Measurements from ENCODE around the gene ZFYVE27.
A peak's percentile ranks its signal among the peaks of the same experiment; 100 is the strongest.

Gene ZFYVE27

GRCh38 chr10:97724341-97724941 is 12.5 kb upstream of the ZFYVE27 start:
- no peak overlapping the region for H3K27ac Mint-ChIP-seq
- H3K4me1 Mint-ChIP-seq (ENCODE audit: low read depth) = peaks cover 8% of the 10 kb centered on the region
- no peak overlapping the region for H3K4me3 Mint-ChIP-seq
- no peaks in the 10 kb centered on the region for H3K9me3 Mint-ChIP-seq
- no peaks in the 10 kb centered on the region for H3K36me3 Mint-ChIP-seq (ENCODE audit: low read depth)
- peaks cover 5% of the 10 kb centered on the region for H3K27me3 Mint-ChIP-seq (ENCODE audit: low read depth)

- H3K36me3 Mint-ChIP-seq (ENCODE audit: low read depth) = no peaks in the 10 kb centered on the region
- no peak overlapping the region for H3K27ac Mint-ChIP-seq
These were observed 10.2 kb upstream of the ZFYVE27 start for GRCh38 chr10:97726636-97727178.

DNA sequence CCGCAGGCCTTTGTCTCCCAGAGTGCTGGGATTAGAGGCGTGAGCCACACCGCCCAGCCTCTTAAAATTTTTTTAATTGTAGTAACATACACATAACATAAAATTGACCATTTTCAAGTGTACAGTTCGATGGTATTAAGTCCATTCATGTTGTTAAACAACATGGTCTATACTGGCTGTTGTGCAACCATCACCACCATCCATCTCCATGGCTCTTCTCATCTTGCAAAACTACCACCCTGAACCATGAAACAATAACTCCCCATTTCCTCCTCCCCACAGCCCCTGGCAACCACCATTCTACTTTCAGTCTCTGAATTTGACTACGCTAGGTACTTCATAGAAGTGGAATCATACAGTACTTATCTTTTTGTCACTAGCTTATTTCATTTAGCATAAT is 7.9 kb upstream of the ZFYVE27 start:
- Mint-ChIP-seq H3K9me3 (no peaks in the 10 kb centered on the region), H3K36me3 (ENCODE audit: low read depth) (no peaks in the 10 kb centered on the region), H3K4me1 (ENCODE audit: low read depth) (peaks cover 7% of the 10 kb centered on the region), H3K27me3 (ENCODE audit: low read depth) (peaks cover 5% of the 10 kb centered on the region), H3K4me3 (no peak overlapping the region), H3K27ac (no peak overlapping the region)

More at GRCh38 chr10:97726636-97727178, 10.2 kb upstream of the ZFYVE27 start:
- H3K4me3 Mint-ChIP-seq = no peak overlapping the region
- H3K9me3 Mint-ChIP-seq = no peaks in the 10 kb centered on the region
- peaks cover 5% of the 10 kb centered on the region for H3K27me3 Mint-ChIP-seq (ENCODE audit: low read depth)
- H3K4me1 Mint-ChIP-seq (ENCODE audit: low read depth) = peaks cover 8% of the 10 kb centered on the region

GRCh38 chr10:97731346-97732051 is 5.4 kb upstream of the ZFYVE27 start:
- Mint-ChIP-seq H3K4me3 (no peak overlapping the region), H3K9me3 (no peaks in the 10 kb centered on the region), H3K4me1 (ENCODE audit: low read depth) (peaks cover 6% of the 10 kb centered on the region), H3K27ac (no peak overlapping the region), H3K36me3 (ENCODE audit: low read depth) (no peaks in the 10 kb centered on the region), H3K27me3 (ENCODE audit: low read depth) (no peaks in the 10 kb centered on the region)

GRCh38 chr10:97732052-97732359 is 4.9 kb upstream of the ZFYVE27 start:
- Mint-ChIP-seq H3K27ac (no peak overlapping the region), H3K4me1 (ENCODE audit: low read depth) (peaks cover 7% of the 10 kb centered on the region), H3K4me3 (no peak overlapping the region), H3K27me3 (ENCODE audit: low read depth) (no peaks in the 10 kb centered on the region), H3K36me3 (ENCODE audit: low read depth) (peaks cover 2% of the 10 kb centered on the region), H3K9me3 (no peaks in the 10 kb centered on the region)

GRCh38 chr10:97733256-97733655 is 3.7 kb upstream of the ZFYVE27 start:
- Mint-ChIP-seq H3K27me3 (ENCODE audit: low read depth) (no peaks in the 10 kb centered on the region), H3K27ac (no peak overlapping the region), H3K4me3 (no peak overlapping the region), H3K4me1 (ENCODE audit: low read depth) (peaks cover 15% of the 10 kb centered on the region), H3K36me3 (ENCODE audit: low read depth) (peaks cover 5% of the 10 kb centered on the region), H3K9me3 (no peaks in the 10 kb centered on the region)

GRCh38 chr10:97734021-97734420 is 2.9 kb upstream of the ZFYVE27 start:
- H3K27me3 Mint-ChIP-seq (ENCODE audit: low read depth) = no peaks in the 10 kb centered on the region
- H3K36me3 Mint-ChIP-seq (ENCODE audit: low read depth) = peaks cover 5% of the 10 kb centered on the region
- H3K4me1 Mint-ChIP-seq (ENCODE audit: low read depth) = peaks cover 18% of the 10 kb centered on the region
- H3K27ac Mint-ChIP-seq = no peak overlapping the region
- no peak overlapping the region for H3K4me3 Mint-ChIP-seq
- no peaks in the 10 kb centered on the region for H3K9me3 Mint-ChIP-seq

DNA sequence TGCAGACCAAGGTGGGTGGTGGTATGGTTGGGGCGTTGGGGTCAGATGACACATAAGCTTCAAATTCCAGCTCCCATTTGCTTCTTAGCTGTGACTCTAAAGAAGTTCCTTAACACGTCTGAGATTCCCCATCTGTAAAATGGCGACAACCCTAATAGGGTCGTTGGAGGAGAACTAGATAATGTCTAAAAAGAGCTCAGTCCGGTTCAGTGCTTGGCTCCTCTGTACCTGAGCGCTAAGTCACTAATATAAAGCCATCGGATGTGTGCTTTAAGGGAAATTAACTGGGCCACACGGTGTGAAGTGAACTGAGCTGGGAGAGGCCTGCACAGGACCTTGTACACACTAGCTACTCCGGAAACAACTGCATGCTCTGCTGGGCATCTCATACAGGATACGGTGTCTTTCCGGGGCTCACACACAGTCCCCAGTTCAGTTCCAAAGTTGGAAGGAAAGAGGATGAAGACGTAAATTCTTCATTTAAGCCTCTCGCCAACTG is 476 bp upstream of the ZFYVE27 start:
- Mint-ChIP-seq H3K4me3 (peak overlapping the region; percentile 92), H3K27ac (peak overlapping the region; percentile 99), H3K36me3 (ENCODE audit: low read depth) (peaks cover 19% of the 10 kb centered on the region), H3K9me3 (no peaks in the 10 kb centered on the region), H3K4me1 (ENCODE audit: low read depth) (peaks cover 25% of the 10 kb centered on the region), H3K27me3 (ENCODE audit: low read depth) (no peaks in the 10 kb centered on the region)

- H3K36me3 Mint-ChIP-seq (ENCODE audit: low read depth) = peaks cover 23% of the 10 kb centered on the region
- no peaks in the 10 kb centered on the region for H3K27me3 Mint-ChIP-seq (ENCODE audit: low read depth)
- H3K4me3 Mint-ChIP-seq = peak overlapping the region; percentile 92
- peak overlapping the region; percentile 99 for H3K27ac Mint-ChIP-seq
- H3K9me3 Mint-ChIP-seq = no peaks in the 10 kb centered on the region
- H3K4me1 Mint-ChIP-seq (ENCODE audit: low read depth) = peaks cover 28% of the 10 kb centered on the region
These were observed 890 bp downstream of the ZFYVE27 start for GRCh38 chr10:97737770-97738265.

DNA sequence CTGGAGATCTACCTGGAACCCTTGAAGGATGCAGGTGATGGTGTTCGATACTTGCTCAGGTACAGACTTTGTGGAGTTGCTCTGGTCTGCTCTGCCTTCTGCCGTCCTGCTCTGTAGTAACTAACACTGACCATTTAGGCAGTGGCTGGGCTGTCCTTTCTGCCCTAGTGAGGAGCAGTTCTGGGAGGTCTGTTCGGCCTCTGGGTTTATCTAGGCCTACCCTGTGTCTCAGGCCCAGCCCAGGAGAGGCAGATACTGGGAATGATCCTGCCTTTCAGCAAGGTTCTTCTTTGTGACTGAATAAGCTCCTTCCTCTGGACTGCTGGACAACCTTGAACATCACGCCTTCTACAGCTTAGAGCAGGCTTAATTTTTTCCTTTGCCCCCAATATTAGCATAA is 1.7 kb downstream of the ZFYVE27 start:
- no peaks in the 10 kb centered on the region for H3K27me3 Mint-ChIP-seq (ENCODE audit: low read depth)
- no peaks in the 10 kb centered on the region for H3K9me3 Mint-ChIP-seq
- no peak overlapping the region for H3K27ac Mint-ChIP-seq
- peaks cover 27% of the 10 kb centered on the region for H3K36me3 Mint-ChIP-seq (ENCODE audit: low read depth)
- peaks cover 31% of the 10 kb centered on the region for H3K4me1 Mint-ChIP-seq (ENCODE audit: low read depth)
- H3K4me3 Mint-ChIP-seq = peak overlapping the region; percentile 92

DNA sequence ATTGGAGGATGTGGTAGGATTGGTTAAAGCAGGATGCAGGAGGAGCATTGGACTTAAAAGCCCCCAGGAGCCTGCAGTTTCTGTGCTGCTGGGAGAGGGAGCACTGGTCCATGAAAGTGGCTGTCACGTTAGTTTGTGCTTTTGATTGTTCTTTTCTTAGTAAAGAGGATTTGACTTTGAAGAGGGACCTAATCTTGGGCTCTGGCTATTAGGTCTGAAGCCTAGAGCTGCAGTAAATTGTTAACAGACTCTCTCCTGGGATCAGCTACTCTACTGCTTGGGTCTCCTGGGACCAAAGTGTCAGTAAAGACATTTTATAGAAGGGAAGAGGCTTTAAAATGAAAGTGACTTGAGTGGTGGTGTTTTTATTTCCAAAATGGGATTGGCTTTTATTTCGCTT is 3.7 kb downstream of the ZFYVE27 start:
- Mint-ChIP-seq H3K9me3 (no peaks in the 10 kb centered on the region), H3K4me1 (ENCODE audit: low read depth) (peaks cover 33% of the 10 kb centered on the region), H3K36me3 (ENCODE audit: low read depth) (peaks cover 43% of the 10 kb centered on the region), H3K4me3 (no peak overlapping the region), H3K27ac (no peak overlapping the region), H3K27me3 (ENCODE audit: low read depth) (no peaks in the 10 kb centered on the region)

GRCh38 chr10:97743169-97743943 is 6.4 kb downstream of the ZFYVE27 start:
- Mint-ChIP-seq H3K9me3 (no peaks in the 10 kb centered on the region), H3K27me3 (ENCODE audit: low read depth) (no peaks in the 10 kb centered on the region), H3K36me3 (ENCODE audit: low read depth) (peaks cover 47% of the 10 kb centered on the region), H3K4me3 (no peak overlapping the region), H3K4me1 (ENCODE audit: low read depth) (peaks cover 20% of the 10 kb centered on the region), H3K27ac (no peak overlapping the region)

DNA sequence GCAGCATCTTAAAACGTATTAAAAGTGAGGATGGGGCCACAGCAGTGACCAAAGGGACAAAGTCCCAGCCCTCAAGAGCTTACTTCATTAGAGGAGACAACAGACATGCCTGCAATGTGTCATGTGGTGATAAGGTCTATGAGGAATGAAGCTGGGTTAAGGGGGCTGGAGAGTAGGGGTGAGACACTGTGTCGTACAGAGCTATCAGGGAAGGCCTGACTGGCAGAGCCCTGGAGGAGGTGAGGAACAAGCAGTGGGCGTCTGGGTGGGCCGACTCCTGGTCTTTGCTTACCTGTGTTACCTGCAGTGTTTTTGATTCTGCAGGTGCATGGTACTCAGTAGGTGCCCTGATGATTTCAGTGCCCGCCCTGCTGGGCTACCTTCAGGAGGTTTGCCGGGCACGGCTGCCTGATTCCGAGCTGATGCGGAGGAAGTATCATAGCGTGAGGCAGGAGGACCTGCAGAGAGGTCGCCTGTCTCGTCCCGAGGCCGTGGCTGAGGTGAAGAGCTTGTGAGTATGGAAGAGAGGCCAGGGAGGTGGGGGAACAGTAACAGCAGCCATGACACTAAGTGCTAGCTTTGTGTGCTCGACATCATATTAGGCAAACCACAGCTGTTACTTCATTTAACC is 7.6 kb downstream of the ZFYVE27 start:
- H3K27ac Mint-ChIP-seq = no peak overlapping the region
- peaks cover 44% of the 10 kb centered on the region for H3K36me3 Mint-ChIP-seq (ENCODE audit: low read depth)
- H3K4me3 Mint-ChIP-seq = no peak overlapping the region
- H3K4me1 Mint-ChIP-seq (ENCODE audit: low read depth) = peaks cover 16% of the 10 kb centered on the region
- H3K27me3 Mint-ChIP-seq (ENCODE audit: low read depth) = no peaks in the 10 kb centered on the region
- H3K9me3 Mint-ChIP-seq = no peaks in the 10 kb centered on the region

DNA sequence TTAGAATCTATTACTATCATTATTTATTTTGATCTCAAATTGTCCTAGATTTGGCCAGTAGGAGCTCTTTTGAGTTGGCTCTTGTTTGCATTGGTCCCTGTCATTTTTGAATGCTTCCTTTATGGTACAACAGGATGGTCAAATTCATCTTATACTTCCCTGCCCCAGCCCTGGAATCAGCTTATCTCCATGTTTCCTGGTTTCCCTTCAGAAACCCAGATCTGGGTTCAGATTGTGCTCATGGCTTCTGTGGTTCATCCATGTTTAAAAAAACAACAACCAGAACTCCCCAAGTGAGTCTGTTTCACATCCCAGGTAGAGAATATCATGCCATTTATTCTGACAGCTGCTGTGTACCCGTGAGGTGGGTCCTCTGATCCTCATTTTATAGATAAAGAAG is 10.6 kb downstream of the ZFYVE27 start:
- Mint-ChIP-seq H3K9me3 (no peaks in the 10 kb centered on the region), H3K4me1 (ENCODE audit: low read depth) (peaks cover 5% of the 10 kb centered on the region), H3K4me3 (no peak overlapping the region), H3K27ac (no peak overlapping the region), H3K36me3 (ENCODE audit: low read depth) (peaks cover 41% of the 10 kb centered on the region), H3K27me3 (ENCODE audit: low read depth) (no peaks in the 10 kb centered on the region)

Data from T-helper 1 cell treated with Interleukin-12 subunit alpha and Interleukin-12 subunit beta and Interleukin-4 antibody, amounts not matched to agents 30 μg/mL and 1 μg/mL, for 36 hours (primary cell).